HEK293 (cell line): ENCODE data around the gene LEUTX.

ENCODE experiments used
- CTCF ChIA-PET: fragments of 350-600 bp; formaldehyde crosslinking; extraction: SDS; loops from one replicate; lab custom pipeline; 2021; ENCODE audit warnings: antibody characterized with exemption; lab: Yijun Ruan, JAX
- POLR2A ChIA-PET: fragments of 300-600 bp; formaldehyde crosslinking; extraction: SDS; loops from one replicate; lab custom pipeline; 2020; ENCODE audit warnings: antibody characterized with exemption, inconsistent platforms; lab: Yijun Ruan, JAX
- H3K27ac ChIP-seq: fragments of 200-500 bp; sonication (Bioruptor generic); 2 replicates; pipeline ENCODE4 v1.5.1; 2014; ENCODE audit warnings: low read depth, low read length, control low read depth, inconsistent platforms; ENCODE audit errors: extremely low read depth
- H3K36me3 ChIP-seq, 2 experiments: fragments of 200-500 bp in 1 of 2; sonication (Bioruptor generic) in 1 of 2; 1 replicate in 1 of 2; 2 replicates in 1 of 2; pipeline ENCODE4 v1.5.1; 2014 to 2017; ENCODE audit warnings: inconsistent platforms in 2 of 2, low read length in 2 of 2; ENCODE audit not compliant: control insufficient read depth in 2 of 2, insufficient read depth in 1 of 2
- H3K4me1 ChIP-seq: fragments of 200-500 bp; sonication (Bioruptor generic); 2 replicates; pipeline ENCODE4 v1.5.1; 2014; ENCODE audit warnings: mild to moderate bottlenecking, low read length, inconsistent platforms; ENCODE audit not compliant: control insufficient read depth, insufficient read depth
- H3K4me3 ChIP-seq: 2 replicates; pipeline ENCODE4 v1.5.1; 2011; ENCODE audit warnings: low read depth, mild to moderate bottlenecking, control low read depth, low read length, moderate library complexity
- H3K9me3 ChIP-seq: fragments of 200-500 bp; sonication (Bioruptor generic); 2 replicates; pipeline ENCODE4 v1.5.1; 2014; ENCODE audit warnings: low read depth, low read length, inconsistent platforms; ENCODE audit not compliant: control insufficient read depth, insufficient read depth
- HOXD13 ChIP-seq: sonication (generic); formaldehyde crosslinking; IDR thresholded peaks from 2 replicates; pipeline ENCODE4 v1.8.0; 2022; ENCODE audit warnings: missing genetic modification reagents, borderline replicate concordance
- SP3 ChIP-seq: fragments of 450-650 bp; formaldehyde crosslinking; IDR thresholded peaks from 2 replicates; pipeline ENCODE4 v1.5.1; 2016; ENCODE audit warnings: missing biosample characterization, missing genetic modification characterization
- YY2 ChIP-seq: fragments of 450-650 bp; formaldehyde crosslinking; IDR thresholded peaks from 2 replicates; pipeline ENCODE4 v1.5.1; 2016; ENCODE audit warnings: missing biosample characterization, missing genetic modification characterization
- ZEB2 ChIP-seq: fragments of 450-650 bp; formaldehyde crosslinking; IDR thresholded peaks from 2 replicates; pipeline ENCODE4 v1.5.1; 2016; ENCODE audit warnings: missing biosample characterization, missing genetic modification characterization
- ZFP37 ChIP-seq: fragments of 450-650 bp; formaldehyde crosslinking; IDR thresholded peaks from 2 replicates; pipeline ENCODE4 v1.5.1; 2016; ENCODE audit warnings: missing biosample characterization, missing genetic modification characterization
- ZNF184 ChIP-seq: fragments of 450-650 bp; IDR thresholded peaks from 2 replicates; pipeline ENCODE4 v1.5.1; 2018; ENCODE audit warnings: missing biosample characterization, mild to moderate bottlenecking, missing genetic modification characterization
- ZNF26 ChIP-seq: fragments of 450-650 bp; formaldehyde crosslinking; IDR thresholded peaks from 2 replicates; pipeline ENCODE4 v1.5.1; 2016; ENCODE audit warnings: missing biosample characterization, missing genetic modification characterization
- ZNF274 ChIP-seq, 2 experiments: fragments of 200-500 bp in 1 of 2; fragments of 450-650 bp in 1 of 2; sonication (Bioruptor generic) in 1 of 2; formaldehyde crosslinking in 1 of 2; IDR thresholded peaks; 2 replicates each; pipeline versions ENCODE4 v1.5.1 to v1.6.1; 2014 to 2016; ENCODE audit warnings: borderline replicate concordance in 1 of 2, inconsistent platforms in 1 of 2, low read length in 1 of 2, missing biosample characterization in 1 of 2, missing genetic modification characterization in 1 of 2
- ZNF449 ChIP-seq: fragments of 450-650 bp; formaldehyde crosslinking; IDR thresholded peaks from 2 replicates; pipeline ENCODE4 v1.5.1; 2017; ENCODE audit warnings: missing biosample characterization, mild to moderate bottlenecking, missing genetic modification characterization, moderate library complexity
- ZNF473 ChIP-seq: fragments of 450-650 bp; formaldehyde crosslinking; IDR thresholded peaks from 2 replicates; pipeline ENCODE4 v1.5.1; 2017; ENCODE audit warnings: missing biosample characterization, missing genetic modification characterization
- ZNF548 ChIP-seq: fragments of 450-650 bp; formaldehyde crosslinking; IDR thresholded peaks from 2 replicates; pipeline ENCODE4 v1.5.1; 2016; ENCODE audit warnings: missing biosample characterization, missing genetic modification characterization
- ZNF571 ChIP-seq: fragments of 450-650 bp; formaldehyde crosslinking; IDR thresholded peaks from 2 replicates; pipeline ENCODE4 v1.5.0; 2017; ENCODE audit warnings: missing biosample characterization, missing genetic modification characterization
- ZNF596 ChIP-seq: fragments of 450-650 bp; IDR thresholded peaks from 2 replicates; pipeline ENCODE4 v1.5.0; 2018; ENCODE audit warnings: missing biosample characterization, mild to moderate bottlenecking, missing genetic modification characterization, moderate library complexity
- ZNF600 ChIP-seq: fragments of 450-650 bp; formaldehyde crosslinking; IDR thresholded peaks from 2 replicates; pipeline ENCODE4 v1.5.1; 2016; ENCODE audit warnings: missing biosample characterization, missing genetic modification characterization
- ZNF777 ChIP-seq: fragments of 450-650 bp; formaldehyde crosslinking; IDR thresholded peaks from 2 replicates; pipeline ENCODE4 v1.5.1; 2017; ENCODE audit warnings: missing biosample characterization, missing genetic modification characterization, borderline replicate concordance
- ZNF830 ChIP-seq: fragments of 450-650 bp; IDR thresholded peaks from 2 replicates; pipeline ENCODE4 v1.5.0; 2018; ENCODE audit warnings: missing biosample characterization, missing genetic modification characterization, low read depth, mild to moderate bottlenecking, moderate library complexity
- ZSCAN23 ChIP-seq: fragments of 450-650 bp; formaldehyde crosslinking; IDR thresholded peaks from 2 replicates; pipeline ENCODE4 v1.5.1; 2016; ENCODE audit warnings: missing biosample characterization, missing genetic modification characterization
- TF ChIP-seq, protein P1 (sequence below): fragments of 450-650 bp; formaldehyde crosslinking; IDR thresholded peaks from 2 replicates; pipeline ENCODE4 v1.5.1; 2016; ENCODE audit warnings: missing biosample characterization, missing genetic modification characterization
- TF ChIP-seq, protein P2 (sequence below): fragments of 450-650 bp; formaldehyde crosslinking; IDR thresholded peaks from 2 replicates; pipeline ENCODE4 v1.5.1; 2016; ENCODE audit warnings: missing biosample characterization, missing genetic modification characterization, borderline replicate concordance

The LEUTX gene

DNA sequence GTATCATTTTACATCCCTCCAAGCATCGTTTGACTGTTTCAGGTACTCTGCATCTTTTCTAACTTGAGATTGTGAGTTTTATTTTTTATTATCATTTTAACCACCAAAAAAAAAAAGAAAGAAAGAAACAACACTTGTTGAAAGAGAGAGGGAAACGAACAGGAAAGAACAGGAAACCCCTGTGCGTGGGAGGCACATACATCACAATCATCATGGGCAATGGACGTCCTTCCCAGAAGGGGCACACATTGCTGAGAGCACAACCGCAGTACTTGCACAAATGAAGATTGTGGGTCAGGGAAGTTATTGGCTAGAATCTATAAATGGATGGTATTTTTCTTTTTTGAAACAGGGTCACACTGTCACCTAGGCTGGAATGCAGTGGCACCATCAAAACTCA is 42.6 kb upstream of the LEUTX start:
- Histone ChIP-seq H3K27ac (no peak overlapping the region), H3K9me3 (no peaks in the 10 kb centered on the region; the same call in 1 of the 2 replicates), H3K4me3 (no peak overlapping the region), H3K4me1 (no peaks in the 10 kb centered on the region), H3K36me3 (no peaks in the 10 kb centered on the region)
- ChIA-PET POLR2A (no interaction called here), CTCF (no interaction called here)
- TF ChIP-seq SP3 (tag by site-specific recombination) (no peak), ZNF596 (tag by site-specific recombination) (no peak), ZSCAN23 (tag by site-specific recombination) (no peak), ZFP37 (no peak), ZNF830 (no peak), ZNF449 (tag by site-specific recombination) (no peak), ZEB2 (tag by site-specific recombination) (no peak), ZNF600 (tag by site-specific recombination) (no peak), HOXD13 (CRISPR knock-in tag) (no peak), ZNF571 (tag by site-specific recombination) (no peak), ZNF274 (IDR thresholded peaks at IDR 0.05; ENCODE audit: low read length) (no peak), ZNF274 (tag by site-specific recombination; IDR thresholded peaks at IDR 0.05; ENCODE audit: borderline replicate concordance) (no peak), ZNF184 (no peak), ZNF473 (tag by site-specific recombination) (no peak), ZNF548 (tag by site-specific recombination) (no peak), YY2 (tag by site-specific recombination) (no peak)
- TF ChIP-seq, protein P1, sequence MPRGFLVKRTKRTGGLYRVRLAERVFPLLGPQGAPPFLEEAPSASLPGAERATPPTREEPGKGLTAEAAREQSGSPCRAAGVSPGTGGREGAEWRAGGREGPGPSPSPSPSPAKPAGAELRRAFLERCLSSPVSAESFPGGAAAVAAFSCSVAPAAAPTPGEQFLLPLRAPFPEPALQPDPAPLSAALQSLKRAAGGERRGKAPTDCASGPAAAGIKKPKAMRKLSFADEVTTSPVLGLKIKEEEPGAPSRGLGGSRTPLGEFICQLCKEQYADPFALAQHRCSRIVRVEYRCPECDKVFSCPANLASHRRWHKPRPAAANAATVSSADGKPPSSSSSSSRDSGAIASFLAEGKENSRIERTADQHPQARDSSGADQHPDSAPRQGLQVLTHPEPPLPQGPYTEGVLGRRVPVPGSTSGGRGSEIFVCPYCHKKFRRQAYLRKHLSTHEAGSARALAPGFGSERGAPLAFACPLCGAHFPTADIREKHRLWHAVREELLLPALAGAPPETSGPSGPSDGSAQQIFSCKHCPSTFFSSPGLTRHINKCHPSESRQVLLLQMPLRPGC (tag by site-specific recombination): no peak
- TF ChIP-seq, protein P2, sequence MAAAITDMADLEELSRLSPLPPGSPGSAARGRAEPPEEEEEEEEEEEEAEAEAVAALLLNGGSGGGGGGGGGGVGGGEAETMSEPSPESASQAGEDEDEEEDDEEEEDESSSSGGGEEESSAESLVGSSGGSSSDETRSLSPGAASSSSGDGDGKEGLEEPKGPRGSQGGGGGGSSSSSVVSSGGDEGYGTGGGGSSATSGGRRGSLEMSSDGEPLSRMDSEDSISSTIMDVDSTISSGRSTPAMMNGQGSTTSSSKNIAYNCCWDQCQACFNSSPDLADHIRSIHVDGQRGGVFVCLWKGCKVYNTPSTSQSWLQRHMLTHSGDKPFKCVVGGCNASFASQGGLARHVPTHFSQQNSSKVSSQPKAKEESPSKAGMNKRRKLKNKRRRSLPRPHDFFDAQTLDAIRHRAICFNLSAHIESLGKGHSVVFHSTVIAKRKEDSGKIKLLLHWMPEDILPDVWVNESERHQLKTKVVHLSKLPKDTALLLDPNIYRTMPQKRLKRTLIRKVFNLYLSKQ (tag by site-specific recombination): no peak

- no peaks in the 10 kb centered on the region for H3K4me1 ChIP-seq
- H3K4me3 ChIP-seq: no peak overlapping the region
- TF ChIP-seq ZNF777 (tag by site-specific recombination) (0 out of 2 replicates have a peak, but pooled peaks have one; percentile 21), ZNF26 (tag by site-specific recombination) (no peak)
- ChIA-PET POLR2A (no interaction called here), CTCF (no interaction called here)
- no peaks in the 10 kb centered on the region; the same call in 1 of the 2 replicates for H3K9me3 ChIP-seq
- no peaks in the 10 kb centered on the region for H3K36me3 ChIP-seq
- no peak overlapping the region for H3K27ac ChIP-seq
Measured at GRCh38 chr19:39737351-39737750, 41.3 kb upstream of the LEUTX start.
